Stimulated activated CD8-positive, alpha-beta memory T cell treated with anti-CD3 and anti-CD28 coated beads, Interleukin-15, amount 100 ng/mL, for 4 hours (primary cell): ENCODE data around the gene UGT2B7.
"Not testable (repeated sequence)": the region's sequence is repeated elsewhere in the genome, so short reads cannot be mapped to it uniquely, and the experiment has no call there.

Experiments
- DNase-seq, 2 donors: peaks; one replicate each; pipeline ENCODE4 v3.0.0-alpha.2; 2020; ENCODE audit warnings: low read depth in 2 of 2

Gene UGT2B7

GRCh38 chr4:69096111-69096656, at the start of gene UGT2B7:
TSS of gene UGT2B7 (plus strand) at chr4:69096474. CDS start at chr4:69096521, 47 bp downstream.
- DNase-seq, result no peak

DNA sequence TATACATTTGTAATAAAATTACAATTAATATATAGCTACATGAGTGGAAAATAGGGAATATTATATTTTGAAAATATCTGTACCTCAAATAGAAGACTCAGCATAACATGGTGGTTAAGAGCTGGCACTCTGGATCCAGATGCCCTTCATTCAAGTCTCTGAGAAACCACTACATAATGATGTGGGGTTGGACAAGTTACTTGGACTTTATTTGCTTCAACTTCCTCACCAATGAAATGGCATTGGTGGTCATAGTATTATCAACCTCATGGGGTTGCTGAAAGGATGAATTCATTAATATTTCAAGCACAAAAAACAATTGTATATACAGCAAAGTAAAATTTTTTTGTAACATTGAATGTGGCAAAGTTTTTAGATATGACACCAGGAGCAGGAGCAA, 46.4 kb upstream of the UGT2B7 start:
- no peak for DNase-seq

DNA sequence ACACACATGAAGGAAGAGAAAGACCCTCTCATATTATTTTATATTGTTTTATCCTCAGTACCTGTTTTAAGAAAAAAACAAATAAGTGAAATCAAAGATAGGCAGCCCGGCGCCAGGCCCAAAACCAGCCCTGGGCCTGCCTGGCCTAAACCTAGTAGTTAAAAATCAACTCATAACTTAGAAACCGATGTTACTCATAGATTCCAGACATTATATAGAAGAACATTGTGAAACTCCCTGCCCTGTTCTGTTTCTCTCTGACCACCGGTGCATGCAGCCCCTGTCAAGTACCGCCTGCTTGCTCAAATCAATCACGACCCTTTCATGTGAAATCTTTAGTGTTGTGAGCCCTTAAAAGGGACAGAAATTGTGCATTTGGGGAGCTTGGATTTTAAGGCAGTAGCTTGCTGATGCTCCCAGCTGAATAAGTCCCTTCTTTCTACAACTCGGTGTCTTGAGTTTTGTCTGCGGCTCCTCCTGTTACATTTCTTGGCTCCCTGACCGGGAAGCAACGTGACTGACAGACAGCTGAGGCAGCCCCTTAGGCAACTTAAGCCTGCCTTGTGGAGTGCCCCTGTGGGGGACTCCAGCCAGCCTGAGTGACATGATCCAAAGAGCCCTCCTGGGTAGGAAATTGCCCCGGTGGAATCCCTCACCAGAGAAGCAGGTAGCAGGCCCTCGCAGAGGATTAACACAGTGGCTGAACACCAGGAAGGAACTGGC, 45.3 kb upstream of the UGT2B7 start:
- DNase-seq, result not testable (repeated sequence)

DNA sequence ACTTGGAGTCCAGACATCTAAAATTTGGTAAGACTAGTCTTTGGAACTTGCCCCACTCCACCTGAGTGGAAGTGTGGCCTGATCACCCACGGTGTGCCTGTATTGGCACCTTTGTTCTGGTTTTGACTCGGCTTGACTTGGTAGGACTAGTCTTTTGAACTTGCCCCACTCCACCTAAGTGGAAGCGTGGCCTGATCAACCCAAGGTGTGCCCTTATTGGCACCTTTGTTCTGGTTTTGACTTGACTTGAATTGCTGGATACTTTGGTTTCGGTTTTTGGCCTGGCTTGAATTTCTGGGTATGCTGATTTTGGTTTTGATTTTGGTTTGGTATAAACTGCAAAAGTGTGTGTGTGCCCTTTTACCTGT, 44.7 kb upstream of the UGT2B7 start:
- no peak for DNase-seq

- not testable (repeated sequence) for DNase-seq
Measured at GRCh38 chr4:69053309-69053885, 42.9 kb upstream of the UGT2B7 start.

GRCh38 chr4:69054033-69054432, 42.2 kb upstream of the UGT2B7 start:
- not testable (repeated sequence) for DNase-seq

- DNase-seq, result no peak
Measured at GRCh38 chr4:69054578-69055200, 41.6 kb upstream of the UGT2B7 start.

DNA sequence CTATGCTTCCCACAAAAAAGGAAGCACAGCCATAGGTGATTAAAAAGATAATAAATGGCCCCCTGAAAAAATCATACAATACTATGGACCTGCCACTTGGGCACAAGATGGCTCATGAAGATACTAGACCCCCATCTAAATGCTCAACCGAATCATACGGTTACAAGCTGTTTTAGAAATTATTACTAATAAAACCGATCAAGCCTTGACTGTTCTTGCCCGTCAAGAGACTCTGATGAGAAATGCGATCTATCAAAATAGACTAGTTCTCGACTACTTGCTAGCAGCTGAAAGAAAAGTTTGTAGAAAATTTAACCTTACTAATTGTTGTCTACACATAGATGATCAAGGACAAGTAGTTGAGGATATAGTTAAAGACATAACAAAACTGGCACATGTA, 40.1 kb upstream of the UGT2B7 start:
- DNase-seq, result no peak

DNA sequence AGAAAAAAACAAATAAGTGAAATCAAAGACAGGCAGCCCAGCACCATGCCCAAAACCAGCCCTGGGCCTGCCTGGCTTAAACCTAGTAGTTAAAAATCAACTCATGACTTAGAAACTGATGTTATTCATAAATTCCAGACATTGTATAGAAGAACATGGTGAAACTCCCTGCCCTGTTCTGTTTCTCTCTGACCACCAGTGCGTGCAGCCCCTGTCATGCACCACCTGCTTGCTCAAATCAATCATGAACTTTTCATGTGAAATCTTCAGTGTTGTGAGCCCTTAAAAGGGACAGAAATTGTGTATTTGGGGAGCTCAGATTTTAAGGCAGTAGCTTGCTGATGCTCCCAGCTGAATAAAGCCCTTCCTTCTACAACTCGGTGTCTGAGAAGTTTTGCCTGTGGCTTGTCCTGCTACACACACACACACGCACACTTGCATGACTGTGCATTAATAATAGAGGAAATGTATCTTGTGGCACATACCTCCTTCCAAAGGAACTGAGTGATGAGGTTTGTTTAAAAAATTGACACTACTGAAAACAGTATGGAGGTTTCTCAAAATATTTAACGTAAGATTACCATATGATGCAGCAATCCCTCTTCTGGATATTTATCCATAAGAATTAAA, 39.2 kb upstream of the UGT2B7 start:
- DNase-seq, result no peak

DNA sequence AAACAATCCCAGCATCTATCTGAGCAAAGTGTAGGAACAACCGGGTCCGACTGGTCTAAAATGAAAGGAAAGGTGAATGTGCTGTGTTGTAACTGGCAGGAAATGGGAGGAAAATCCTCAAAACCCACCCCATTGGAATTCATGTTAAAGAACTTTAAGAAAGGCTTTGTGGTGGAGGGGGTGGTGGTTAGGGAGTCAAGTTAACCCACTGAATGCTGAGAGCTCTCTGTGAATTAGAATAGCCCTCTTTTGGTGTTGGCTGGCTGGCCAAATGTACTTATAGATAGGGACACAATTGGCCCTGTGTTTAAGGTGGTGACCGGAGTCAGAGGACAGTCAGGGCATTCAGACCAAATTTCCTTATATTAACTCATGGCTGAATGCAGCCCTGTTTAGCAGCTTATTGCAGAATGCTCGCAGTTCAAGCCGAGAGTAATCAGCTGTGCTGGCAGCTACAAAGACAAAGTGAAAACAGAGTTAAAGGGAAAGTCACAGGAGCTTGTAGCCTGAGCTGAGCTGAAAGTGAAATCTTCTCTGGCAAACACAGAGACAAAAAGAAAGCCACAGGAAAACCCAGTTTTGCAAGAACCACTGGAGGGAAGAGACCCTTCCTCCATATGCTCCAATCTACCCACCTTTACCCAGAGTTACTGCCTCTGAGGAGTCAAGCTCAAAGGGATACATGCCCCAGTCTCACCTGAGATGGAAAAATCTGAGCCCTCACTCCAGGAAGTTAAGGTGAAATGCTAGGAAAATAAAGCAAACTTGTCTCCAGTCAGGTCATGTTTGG, 38.5 kb upstream of the UGT2B7 start:
- no peak for DNase-seq

DNA sequence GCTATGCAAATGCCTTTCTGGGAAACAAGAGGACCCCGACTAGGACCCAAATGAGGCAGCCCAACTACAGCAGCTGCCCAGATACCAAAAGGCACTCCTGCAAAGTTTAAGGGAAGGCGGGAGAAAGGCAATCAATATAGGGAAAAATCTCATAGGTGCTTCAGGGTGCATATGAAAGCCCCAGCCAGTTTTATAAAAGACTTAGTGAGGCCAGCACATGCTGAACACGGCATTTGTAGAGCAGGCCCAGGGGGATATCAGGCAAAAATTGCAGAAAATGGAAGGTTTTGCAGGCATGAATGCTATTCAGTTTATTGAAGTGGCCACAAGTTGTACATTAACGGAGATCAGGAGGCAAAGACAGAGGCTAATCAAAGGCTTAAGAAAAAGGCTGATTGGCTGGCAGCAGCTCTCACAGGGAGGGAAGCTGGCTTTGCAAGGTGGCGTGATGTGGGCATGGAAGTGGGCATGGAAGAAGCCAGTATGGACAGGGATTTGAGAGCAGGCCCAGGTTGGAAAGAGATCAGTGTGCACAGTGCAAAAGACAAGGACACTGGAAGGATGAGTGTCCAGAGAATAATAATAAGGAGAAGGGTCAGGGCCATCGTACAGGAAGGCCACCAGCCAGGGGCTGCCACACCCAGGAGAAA, 37.7 kb upstream of the UGT2B7 start:
- no peak for DNase-seq

DNA sequence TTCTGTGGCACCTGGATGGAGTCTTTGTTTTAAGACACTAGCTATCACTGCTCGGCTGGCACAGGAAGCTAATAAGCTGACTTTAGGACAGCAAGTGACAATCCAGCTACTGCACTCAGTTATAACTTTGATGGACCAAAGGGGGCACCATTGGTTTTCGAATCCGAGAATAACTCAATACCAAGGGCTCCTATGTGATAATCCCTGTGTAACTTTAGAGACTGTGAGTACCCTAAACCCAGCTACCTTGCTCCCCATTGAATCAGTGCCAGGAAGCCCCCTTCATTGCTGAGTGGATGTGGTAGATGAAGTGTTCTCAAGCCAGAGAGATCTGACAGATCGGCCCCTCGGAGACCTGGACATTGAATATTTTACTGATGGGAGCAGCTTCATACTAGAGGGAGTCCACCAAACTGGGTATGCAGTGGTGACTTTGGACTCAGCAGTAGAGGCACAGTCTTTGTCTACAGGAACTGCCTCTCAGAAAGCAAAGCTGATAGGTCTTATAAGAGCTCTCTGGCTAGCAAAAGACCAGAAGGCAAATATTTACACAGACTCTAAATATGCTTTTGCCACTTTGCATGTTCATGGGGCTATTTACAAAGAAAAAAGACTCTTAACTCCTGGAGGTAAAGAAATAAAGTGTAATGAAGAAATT, 35.5 kb upstream of the UGT2B7 start:
- DNase-seq, result no peak

DNA sequence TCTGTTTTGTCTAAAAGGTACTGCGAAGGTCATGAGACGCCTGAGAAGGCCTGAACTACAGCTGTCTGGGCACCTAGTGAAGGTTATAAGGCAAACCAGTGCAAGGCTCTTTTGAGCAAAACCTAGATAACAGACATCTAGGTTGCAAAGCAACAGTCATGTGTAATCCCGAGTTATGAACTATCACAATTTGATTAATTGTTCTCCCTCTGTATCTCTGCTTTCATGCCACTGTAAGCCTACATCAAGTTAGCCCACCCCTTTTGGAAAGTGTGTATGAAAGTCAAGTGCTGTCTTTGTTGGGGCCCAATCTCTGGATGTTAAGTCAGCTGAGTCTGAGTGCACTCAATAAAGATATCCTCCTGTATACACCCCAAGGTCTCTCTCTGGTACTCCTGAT, 31.9 kb upstream of the UGT2B7 start:
- DNase-seq, result no peak

GRCh38 chr4:69066945-69067344, 29.3 kb upstream of the UGT2B7 start:
- no peak for DNase-seq

- no peak for DNase-seq
Measured at GRCh38 chr4:69069085-69069484, 27.2 kb upstream of the UGT2B7 start.

DNA sequence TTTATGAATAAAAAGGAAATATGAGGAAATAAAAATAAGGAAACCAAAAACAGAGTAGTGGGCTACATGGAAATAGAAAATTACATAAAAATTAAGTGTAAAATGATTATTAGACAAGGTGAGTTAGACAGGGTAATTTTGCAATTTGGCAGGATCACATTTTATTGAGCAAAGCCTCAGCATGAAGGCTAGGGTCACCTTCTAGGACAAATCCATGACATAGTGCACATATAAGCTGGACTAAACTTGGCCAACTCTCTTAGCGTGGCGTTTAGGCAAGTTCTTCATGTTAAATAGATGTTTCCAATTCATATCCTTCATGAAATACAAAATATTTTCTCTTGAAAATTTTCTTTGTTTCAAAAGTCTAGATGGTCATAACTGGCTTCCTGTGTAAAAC, 25.7 kb upstream of the UGT2B7 start:
- no peak for DNase-seq

GRCh38 chr4:69071286-69071685, 25.0 kb upstream of the UGT2B7 start:
- DNase-seq, result no peak

DNA sequence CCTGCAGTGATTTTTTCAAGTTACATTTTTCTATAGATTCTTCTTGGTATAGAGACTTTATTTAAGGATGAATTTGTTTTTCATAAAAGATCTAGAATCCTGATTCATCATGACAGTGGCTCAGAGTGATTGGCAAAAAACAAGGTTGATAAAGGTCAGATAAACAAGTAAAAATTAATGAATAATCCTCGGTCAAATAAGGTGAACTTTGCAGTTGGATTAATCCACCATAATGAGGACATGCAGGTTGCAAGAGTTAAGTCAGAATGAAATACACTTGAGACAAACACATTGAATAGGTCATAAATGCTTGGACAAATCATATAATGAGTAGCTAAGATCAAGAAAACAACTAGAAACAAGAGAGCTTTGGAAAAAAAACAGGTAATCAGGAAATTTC, 22.9 kb upstream of the UGT2B7 start:
- no peak for DNase-seq

DNA sequence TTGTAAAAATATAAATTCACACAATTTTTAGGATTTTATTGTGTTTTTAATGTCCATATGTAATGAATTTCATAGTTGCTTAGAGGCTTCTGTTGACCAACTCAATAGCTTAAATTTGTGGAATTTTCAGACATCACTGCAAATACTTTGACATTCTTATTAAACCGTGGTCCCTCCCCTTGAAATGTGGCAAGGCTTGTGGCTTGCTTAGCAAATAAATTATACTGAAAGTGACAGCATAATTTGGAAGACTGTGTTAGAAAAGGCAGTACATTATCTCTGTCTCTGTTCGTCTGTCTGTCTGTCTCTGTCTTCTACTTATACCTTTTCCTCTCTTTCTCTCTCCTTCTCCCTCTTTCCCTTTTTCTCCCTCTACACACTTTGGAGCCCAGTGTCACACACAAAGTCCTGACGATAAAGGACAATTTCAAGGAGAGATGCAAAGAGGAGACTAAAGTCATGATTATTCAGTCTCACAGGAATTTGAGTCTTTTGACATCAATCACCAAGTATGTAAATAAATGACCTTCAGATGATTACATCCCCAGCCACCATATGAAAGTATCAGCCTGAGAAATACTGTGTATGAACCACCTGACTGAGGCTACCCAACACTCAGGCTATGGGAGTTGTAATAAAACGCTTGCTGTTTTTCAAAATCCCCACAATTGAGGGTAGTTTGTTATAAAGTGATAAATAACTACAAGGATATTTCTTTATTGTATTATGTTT, 21.0 kb upstream of the UGT2B7 start:
- no peak for DNase-seq

- no peak for DNase-seq
Measured at GRCh38 chr4:69078852-69079251, 17.4 kb upstream of the UGT2B7 start.
